ENCODE data around the gene DCT.

Gene DCT

DNA sequence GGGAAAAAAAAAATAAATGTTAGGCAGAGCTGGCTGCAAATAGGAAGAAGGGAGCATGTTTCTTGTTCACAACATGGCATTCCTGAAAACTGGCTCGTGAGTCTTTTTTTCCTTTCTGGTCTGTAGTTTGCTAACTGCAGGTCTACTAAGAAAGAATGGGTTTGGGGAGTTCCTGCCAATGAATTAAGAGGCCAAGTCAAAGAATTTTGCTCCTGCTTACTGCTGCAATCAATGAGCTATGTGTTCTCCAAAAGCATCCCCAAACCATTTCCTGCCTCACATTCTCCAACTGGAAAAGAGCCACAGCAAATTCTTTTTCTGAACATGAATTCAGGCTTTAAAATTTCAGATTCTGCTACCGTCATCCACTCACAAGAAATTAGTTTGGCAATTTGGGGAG is 88.6 kb downstream of the DCT start:
- DNase-seq, result no peak

DNA sequence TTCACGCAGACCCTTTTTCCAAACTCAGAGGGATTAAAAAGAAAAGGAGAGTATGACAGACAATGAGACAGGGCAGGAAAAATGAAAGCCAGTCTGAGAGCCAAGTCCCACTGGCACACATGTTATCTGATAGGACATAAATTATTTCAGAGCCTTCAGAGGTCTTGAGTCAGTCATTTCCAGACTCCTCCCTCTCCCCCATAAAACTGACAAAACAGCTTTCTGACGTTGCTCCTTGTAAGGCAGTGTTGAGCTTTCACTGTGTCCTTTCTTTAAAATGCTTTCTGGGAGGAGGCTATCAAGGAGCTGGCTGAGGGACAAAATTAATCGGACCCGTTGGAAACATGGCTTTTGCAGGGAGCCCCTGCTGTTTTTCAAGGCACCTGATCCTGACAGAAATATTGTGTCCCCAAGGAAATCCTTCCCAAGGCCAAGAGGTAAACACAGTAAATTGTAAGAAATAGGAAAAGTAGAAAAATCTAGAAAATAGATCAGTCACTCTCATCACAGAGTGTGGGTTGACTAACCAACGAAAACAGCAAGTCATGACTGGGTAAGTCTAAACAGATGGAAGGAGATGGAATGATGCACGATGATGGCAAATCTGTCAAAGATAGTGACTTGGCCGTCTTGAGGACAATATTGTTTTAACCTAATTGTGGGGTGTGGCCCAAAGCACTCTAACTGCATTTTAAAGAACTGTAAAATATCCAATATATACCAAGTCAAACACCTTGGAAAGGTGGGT is 89.7 kb downstream of the DCT start:
- DNase-seq, result no peak

DNA sequence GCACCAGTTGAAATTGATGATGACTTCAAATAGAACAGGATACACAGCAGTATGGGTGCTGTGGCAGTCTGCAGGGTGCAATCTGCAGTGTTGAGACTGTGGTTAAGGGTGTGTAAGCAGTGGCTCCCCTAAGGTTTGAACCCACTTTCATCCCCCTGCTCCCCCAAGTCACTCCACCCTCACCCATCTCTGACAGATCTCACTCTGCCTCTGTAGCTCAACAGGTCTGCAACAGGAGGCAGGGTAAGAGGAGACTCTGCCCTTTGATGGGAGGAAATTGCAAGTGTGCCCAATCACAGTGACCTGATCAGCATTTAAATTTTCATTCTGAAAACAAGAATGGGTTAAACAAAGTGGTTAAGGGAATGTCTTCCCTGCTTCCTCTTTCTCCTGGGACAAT is 92.4 kb downstream of the DCT start:
- DNase-seq, result no peak
